ENCODE measurements around the gene DSG3. TPM values are rescaled to one million over a fixed set of nuclear protein-coding genes. Genes with fewer than 3 reads are reported as not detected.

Gene DSG3
- total and polyA plus RNA-seq, 2 of the 13 experiments (the other 11 are each of a cell fraction or from before 2014, with no cell fraction given): not detected

DNA sequence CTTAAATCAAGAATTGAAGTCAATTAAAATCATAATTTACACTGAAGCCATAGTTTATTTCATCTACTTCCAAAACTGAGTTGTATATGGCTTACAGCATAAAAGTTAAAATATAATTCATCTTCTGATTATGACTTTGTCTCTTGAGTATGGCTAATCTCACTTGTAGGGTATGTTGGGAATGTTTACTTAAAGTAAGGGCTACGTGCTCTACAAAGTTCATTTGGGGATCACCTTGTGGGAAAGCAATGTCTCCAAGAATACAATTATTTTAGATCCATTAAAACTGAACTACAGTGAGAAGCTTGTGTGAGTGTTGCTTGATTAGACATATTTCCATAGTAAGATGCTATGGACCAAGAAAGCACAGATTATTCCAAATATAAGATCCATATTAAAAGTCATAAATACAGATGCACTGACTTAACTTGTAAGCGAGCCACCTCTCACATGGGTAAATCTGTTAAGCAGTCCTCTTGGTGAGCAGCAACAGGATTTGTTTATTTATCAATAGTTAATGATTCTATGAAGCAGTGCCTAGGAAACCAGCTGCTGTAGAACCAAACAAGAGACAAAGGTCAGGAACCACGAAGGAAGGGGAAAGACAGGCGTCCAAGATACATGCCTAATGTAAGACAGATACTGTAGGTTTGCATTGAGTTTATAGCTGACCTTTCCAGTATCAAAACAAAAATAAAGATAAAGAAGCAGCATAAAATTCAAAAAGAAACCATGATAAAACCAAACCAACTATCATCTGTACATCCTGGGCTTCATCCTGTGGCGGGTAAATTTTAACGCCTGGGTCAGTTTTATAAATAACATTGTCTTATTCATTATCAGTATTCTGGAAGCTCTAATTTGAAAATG, 46.1 kb upstream of the DSG3 start (continued):
- no peak for TF ChIP-seq ZNF564 (CRISPR knock-in tag; IDR thresholded peaks at IDR 0.05)
- TF ChIP-seq ONECUT2 (CRISPR knock-in tag; IDR thresholded peaks at IDR 0.05): no peak
- no peak for TF ChIP-seq PAF1 (CRISPR knock-in tag; IDR thresholded peaks at IDR 0.05)

- peak; percentile 87 for ATAC-seq
- Histone ChIP-seq H3K4me1 (ENCODE audit: insufficient read depth, low read length) (peaks cover 74% of the 10 kb centered on the region), H3K9me3 (ENCODE audit: low read length) (no peaks in the 10 kb centered on the region), H3K36me3 (replicated peaks in 1 of 2; ENCODE audit: control insufficient read depth in 1 of 2, insufficient read depth in 2 of 2, low read length in 2 of 2) (no peaks in the 10 kb centered on the region), H3K27ac (ENCODE audit: extremely low read length, insufficient read depth, low read length) (peak overlapping the region; percentile 93), H3K27me3 (ENCODE audit: control insufficient read depth in 1 of 2, insufficient read depth in 2 of 2, low read length in 2 of 2) (no peaks in the 10 kb centered on the region), H3K79me2 (ENCODE audit: insufficient read depth, low read length) (no peaks in the 10 kb centered on the region), H3K4me2 (ENCODE audit: low read depth, low read length) (peak overlapping the region; percentile 64), H4K20me1 (ENCODE audit: insufficient read depth, low read length) (no peaks in the 10 kb centered on the region), H2AFZ (ENCODE audit: low read length) (no peak overlapping the region), H3K4me3 (replicated peaks in 1 of 3; ENCODE audit: insufficient read depth in 1 of 3, low read depth in 2 of 3, low read length in 3 of 3) (peak overlapping the region in 1 of 3 experiments; percentile 27; a peak in 1 of 6 replicates), H3K9ac (ENCODE audit: insufficient read depth, low read depth, low read length) (peak overlapping the region; percentile 71)
- in situ Hi-C loops (cut with HindIII; ENCODE audit: extremely low pct_ligation_motif_present, low pct_unique_long_range_greater_than_20kb) (no loop called here), intact Hi-C loops (cut with micrococcal nuclease; ENCODE audit: unreplicated experiment) (loop anchor here (2.0 kb wide), 1 partner anchor 157 kb away; no protein-coding TSS in a partner anchor)
- ChIA-PET POLR2A (interaction anchor here (1.0 to 2.5 kb wide), 13 partner anchors 9 to 301 kb away, joined by 3 to 49 read pairs (median 4); no protein-coding TSS in a partner anchor), CTCF (ENCODE audit: low intra/inter-chr PET ratio, low total read pairs) (no interaction called here)
- DNase-seq (ENCODE audit: low spot score): peak; percentile 75
- BruUV-seq (replicated peaks): no TSS peak
- peak; percentile 43 for FAIRE-seq
- TF ChIP-seq, protein P1, sequence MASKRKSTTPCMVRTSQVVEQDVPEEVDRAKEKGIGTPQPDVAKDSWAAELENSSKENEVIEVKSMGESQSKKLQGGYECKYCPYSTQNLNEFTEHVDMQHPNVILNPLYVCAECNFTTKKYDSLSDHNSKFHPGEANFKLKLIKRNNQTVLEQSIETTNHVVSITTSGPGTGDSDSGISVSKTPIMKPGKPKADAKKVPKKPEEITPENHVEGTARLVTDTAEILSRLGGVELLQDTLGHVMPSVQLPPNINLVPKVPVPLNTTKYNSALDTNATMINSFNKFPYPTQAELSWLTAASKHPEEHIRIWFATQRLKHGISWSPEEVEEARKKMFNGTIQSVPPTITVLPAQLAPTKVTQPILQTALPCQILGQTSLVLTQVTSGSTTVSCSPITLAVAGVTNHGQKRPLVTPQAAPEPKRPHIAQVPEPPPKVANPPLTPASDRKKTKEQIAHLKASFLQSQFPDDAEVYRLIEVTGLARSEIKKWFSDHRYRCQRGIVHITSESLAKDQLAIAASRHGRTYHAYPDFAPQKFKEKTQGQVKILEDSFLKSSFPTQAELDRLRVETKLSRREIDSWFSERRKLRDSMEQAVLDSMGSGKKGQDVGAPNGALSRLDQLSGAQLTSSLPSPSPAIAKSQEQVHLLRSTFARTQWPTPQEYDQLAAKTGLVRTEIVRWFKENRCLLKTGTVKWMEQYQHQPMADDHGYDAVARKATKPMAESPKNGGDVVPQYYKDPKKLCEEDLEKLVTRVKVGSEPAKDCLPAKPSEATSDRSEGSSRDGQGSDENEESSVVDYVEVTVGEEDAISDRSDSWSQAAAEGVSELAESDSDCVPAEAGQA (IDR thresholded peaks at IDR 0.05; ENCODE audit: low read depth): no peak
- TF ChIP-seq, protein P1 (CRISPR knock-in tag; IDR thresholded peaks at IDR 0.05; ENCODE audit: borderline replicate concordance): no peak
- TF ChIP-seq PCBP1 (IDR thresholded peaks at IDR 0.05; ENCODE audit: borderline replicate concordance, low read depth, low read length): no peak
- TF ChIP-seq HNRNPUL1 (IDR thresholded peaks at IDR 0.05; ENCODE audit: low read depth, low read length): 0 out of 2 replicates have a peak, but pooled peaks have one; percentile 1
- no peak for TF ChIP-seq ZNF329 (CRISPR knock-in tag; IDR thresholded peaks at IDR 0.05; ENCODE audit: low read depth)
- no peak for TF ChIP-seq ZNF770 (CRISPR knock-in tag; IDR thresholded peaks at IDR 0.05)
- no peak for TF ChIP-seq ZNF3 (CRISPR knock-in tag; IDR thresholded peaks at IDR 0.05)
- no peak for TF ChIP-seq FOXP1 (IDR thresholded peaks at IDR 0.05)
- TF ChIP-seq FOXP1 (CRISPR knock-in tag; IDR thresholded peaks at IDR 0.05): peak; percentile 49; the same call in 1 of the 2 replicates
- TF ChIP-seq CHD4 (IDR thresholded peaks at IDR 0.05; ENCODE audit: borderline replicate concordance, low read length): peak; percentile 13; the same call in 1 of the 2 replicates
- peak in 1 of 2 experiments; percentile 42; a peak in 1 of 4 replicates for TF ChIP-seq EP300 (IDR thresholded peaks at IDR 0.05; ENCODE audit: low read depth in 2 of 2, low read length in 2 of 2)
- no peak for TF ChIP-seq EP300 (CRISPR knock-in tag; IDR thresholded peaks at IDR 0.05; ENCODE audit: borderline replicate concordance)
- TF ChIP-seq ZNF264 (CRISPR knock-in tag; IDR thresholded peaks at IDR 0.05): no peak
These were observed 45.5 kb upstream of the DSG3 start for GRCh38 chr18:31402026-31402373.
